ENCODE results near the gene TEX14.
"Not testable (repeated sequence)": the region's sequence is repeated elsewhere in the genome, so short reads cannot be mapped to it uniquely, and the experiment has no call there.

The TEX14 gene

GRCh38 chr17:58658804-58659713 lies 32.8 kb downstream of the TEX14 start:
- TF ChIP-seq POLR2A (IDR thresholded peaks at IDR 0.05; ENCODE audit: low read depth, low read length) = peak; percentile 99
- FAIRE-seq = no peak

DNA sequence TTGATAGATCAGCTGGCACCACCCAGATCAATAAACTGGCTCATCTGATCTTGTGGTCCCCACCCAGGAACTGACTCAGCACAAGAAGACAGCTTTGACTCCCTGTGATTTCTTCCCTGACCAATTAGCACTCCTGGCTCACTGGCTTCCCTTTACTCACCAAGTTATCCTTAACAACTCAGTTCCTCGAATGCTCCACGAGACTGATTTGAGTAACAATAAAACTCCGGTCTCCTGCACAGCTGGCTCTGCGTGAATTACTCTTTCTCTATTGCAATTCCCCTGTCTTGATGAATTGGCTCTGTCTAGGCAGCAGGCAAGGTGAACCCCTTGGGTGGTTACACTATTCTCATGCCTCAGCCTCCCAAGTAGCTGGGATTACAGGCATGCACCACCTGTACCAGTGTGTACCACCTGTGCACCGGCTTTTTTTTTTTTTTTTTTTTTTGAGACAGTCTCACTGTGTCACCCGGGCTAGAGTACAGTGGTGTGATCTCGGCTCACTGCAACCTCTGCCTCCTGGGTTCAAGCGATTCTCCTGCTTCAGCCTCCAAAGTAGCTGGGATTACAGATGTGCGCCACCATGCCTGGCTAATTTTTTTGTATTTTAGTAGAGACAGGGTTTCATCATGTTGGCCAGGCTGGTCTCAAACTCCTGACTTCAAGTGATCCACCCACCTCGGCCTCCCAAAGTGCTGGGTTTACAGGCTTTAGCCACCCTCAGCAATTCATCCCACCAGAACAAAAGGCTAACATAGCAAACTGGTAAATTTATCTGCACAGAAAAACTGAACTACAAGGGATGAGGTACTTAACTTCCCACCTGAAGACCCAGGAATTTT lies 33.7 kb downstream of the TEX14 start:
- not testable (repeated sequence) for FAIRE-seq; DNase-seq (ENCODE audit: insufficient read length, low spot score)

More at GRCh38 chr17:58658804-58659713, 32.8 kb downstream of the TEX14 start:
- peak; percentile 73 for DNase-seq (ENCODE audit: insufficient read length, low spot score)

- DNase-seq (ENCODE audit: insufficient read length, low spot score) (no peak), FAIRE-seq (no peak)
- TF ChIP-seq POLR2A (IDR thresholded peaks at IDR 0.05; ENCODE audit: low read depth, low read length) = no peak
Measured at GRCh38 chr17:58648236-58648635, 43.6 kb downstream of the TEX14 start.

DNA sequence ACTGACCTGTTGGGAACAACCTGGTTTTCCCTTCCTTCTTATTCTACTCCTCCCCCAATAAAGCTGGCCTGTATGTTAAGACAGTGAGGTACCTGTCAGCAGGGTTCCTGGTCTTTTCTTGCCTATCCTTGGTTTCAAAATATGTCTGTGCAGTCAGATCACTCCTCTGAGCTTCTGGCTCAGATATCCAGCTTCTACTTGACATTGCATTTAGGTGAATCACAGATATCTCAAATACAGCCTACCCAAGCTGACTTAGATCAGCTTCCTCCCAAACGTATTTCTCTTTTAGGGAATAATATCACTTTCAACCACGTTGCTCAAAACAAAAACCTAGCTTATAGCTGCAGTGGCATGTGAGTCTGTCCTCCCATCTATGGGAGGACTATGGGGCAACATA lies 48.7 kb downstream of the TEX14 start:
- DNase-seq (ENCODE audit: insufficient read length, low spot score) (peak; percentile 76), FAIRE-seq (peak; percentile 89)
- no peak for TF ChIP-seq POLR2A (IDR thresholded peaks at IDR 0.05; ENCODE audit: low read depth, low read length)

DNA sequence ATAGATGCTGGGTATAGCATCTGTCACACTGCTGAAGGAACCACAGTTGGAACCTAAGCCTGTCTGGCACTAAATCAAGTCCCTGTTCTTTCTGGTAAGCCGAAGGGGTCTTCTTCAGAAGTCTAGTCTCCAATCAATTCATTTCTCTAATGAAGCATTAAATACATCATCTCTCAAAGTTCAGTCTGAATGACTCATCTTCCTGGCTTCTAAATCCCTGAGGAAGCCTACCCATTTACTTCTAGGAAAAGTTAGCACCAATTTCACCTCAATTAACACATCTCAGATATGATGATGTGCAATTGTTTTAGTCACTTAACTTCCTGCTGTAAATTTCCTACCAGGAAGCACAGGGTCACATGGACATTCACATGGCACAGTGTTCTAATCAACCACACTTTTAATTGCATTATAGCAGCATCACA lies 49.9 kb downstream of the TEX14 start:
- TF ChIP-seq POLR2A (IDR thresholded peaks at IDR 0.05; ENCODE audit: low read depth, low read length) = no peak
- DNase-seq (ENCODE audit: insufficient read length, low spot score) = no peak
- no peak for FAIRE-seq

GRCh38 chr17:58640202-58640601 lies 51.6 kb downstream of the TEX14 start:
- TF ChIP-seq POLR2A (IDR thresholded peaks at IDR 0.05; ENCODE audit: low read depth, low read length) = no peak
- DNase-seq (ENCODE audit: insufficient read length, low spot score) = no peak
- FAIRE-seq = no peak

- DNase-seq (ENCODE audit: insufficient read length, low spot score) (no peak), FAIRE-seq (no peak)
- no peak for TF ChIP-seq POLR2A (IDR thresholded peaks at IDR 0.05; ENCODE audit: low read depth, low read length)
Measured at GRCh38 chr17:58639681-58640080, 52.2 kb downstream of the TEX14 start.

DNA sequence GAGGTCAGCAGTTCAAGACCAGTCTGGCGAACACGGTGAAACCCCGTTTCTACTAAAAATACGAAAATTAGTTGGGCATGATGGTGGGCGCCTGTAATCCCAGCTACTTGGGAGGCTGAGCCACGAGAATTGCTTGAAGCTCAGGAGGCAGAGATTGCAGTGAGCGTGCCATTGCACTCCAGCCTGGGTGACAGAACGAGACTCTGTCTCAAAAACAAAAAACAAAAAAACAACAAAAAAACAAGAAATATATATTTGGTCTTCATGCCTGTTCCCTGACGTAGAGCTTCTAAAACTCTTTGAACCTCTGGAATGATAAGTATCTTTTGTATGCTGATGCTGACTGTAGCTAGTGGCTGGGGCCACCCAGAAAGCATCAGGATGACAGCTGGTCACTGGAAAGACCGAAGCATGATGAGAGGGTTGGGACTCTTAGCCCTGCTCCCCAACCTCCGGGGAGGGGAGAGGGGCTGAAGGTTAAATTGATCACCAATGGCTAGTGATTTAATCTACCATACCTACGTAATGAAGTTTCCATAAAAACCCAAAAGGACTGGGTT lies 54.8 kb downstream of the TEX14 start:
- FAIRE-seq = no peak
- no peak for TF ChIP-seq POLR2A (IDR thresholded peaks at IDR 0.05; ENCODE audit: low read depth, low read length)

DNA sequence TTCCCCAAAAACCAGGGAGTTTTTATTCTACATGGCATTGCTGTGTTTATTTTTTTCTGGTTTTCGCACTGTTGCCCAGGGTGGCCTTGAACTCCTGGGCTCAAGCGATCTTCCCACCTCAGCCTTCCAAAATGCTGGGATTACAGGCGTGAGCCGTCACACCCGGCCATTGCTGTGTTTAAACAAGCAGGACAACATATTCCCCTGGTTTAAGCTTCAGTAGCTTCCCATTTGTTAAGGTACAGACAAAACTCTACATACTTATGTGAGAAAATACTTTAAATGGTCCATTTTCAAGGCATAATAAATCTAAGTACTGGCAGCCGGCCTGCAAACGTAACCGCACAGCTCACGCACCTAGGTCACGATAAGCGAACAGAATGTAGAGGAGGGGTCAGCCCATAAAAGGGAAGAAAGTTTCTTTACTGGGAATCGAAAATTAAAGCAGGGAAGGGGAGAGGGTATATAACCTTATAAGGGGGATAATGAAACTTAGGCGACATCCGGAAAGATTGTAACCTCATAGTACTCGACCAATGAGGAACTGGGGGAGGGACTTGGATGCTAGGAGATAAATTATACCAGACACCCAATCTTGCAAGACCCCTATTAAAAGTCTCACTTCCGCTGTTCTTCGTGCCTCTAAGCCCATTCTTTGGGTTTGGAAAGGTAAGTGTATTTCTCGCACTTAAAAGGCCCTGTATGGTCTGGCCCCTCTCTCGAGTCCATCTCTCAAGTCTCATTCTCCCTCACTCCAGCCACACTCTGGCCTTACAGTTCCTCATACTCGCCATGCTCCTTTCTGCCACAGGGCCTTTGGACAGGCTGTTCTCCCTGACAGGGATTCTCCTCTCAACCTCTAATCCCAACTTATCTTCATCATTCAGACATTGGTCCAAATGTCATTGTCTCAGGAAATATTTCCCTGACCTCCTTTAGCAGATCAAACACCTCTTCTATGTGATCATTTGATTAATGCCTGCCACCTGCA lies 59.2 kb downstream of the TEX14 start:
- FAIRE-seq = no peak
- TF ChIP-seq POLR2A (IDR thresholded peaks at IDR 0.05; ENCODE audit: low read depth, low read length) = no peak

More for the DNA sequence above, 54.8 kb downstream of the TEX14 start:
- DNase-seq (ENCODE audit: insufficient read length, low spot score) = no peak

DNA sequence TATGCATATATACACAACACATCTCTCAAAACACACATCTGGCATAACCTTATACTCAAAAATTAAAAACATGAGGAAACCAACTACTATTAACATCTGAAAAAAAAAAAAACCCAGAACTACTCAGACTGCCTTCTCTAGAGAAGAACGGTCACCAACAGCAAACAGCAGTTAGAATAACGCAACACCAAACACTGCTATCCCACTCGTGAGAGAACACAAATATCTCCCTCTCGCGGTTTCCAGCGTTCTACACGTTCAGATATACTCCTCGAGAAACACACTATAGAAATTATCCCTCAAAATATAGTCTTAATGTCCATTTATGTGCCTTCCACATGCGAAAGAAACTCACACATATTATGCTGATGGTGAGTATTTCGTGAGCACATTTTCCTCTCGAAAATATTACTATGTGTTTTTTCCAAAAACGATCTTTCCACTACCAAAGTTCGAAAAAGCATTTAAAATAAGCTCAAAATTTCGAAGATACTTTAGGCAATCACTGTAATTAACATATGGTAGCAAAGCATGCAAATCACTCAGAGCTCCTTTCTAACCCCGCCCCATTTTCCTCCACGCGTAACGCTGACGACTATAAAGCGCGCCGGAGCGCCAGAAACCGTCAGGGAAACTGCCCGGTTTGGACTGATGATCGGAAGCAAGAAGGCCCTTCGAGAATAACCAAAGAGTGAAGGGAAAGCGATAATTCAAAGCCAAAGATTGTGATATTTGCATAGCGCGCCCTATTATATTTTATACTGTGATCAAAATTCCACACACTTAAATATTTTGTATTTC lies 60.1 kb downstream of the TEX14 start:
- peak; percentile 89 for FAIRE-seq
- TF ChIP-seq POLR2A (IDR thresholded peaks at IDR 0.05; ENCODE audit: low read depth, low read length) = peak; percentile 98
- DNase-seq (ENCODE audit: insufficient read length, low spot score) = peak; percentile 74

More for the DNA sequence above, 59.2 kb downstream of the TEX14 start:
- DNase-seq (ENCODE audit: insufficient read length, low spot score) = no peak

GRCh38 chr17:58630883-58631522 lies 60.8 kb downstream of the TEX14 start:
- FAIRE-seq (no peak), DNase-seq (ENCODE audit: insufficient read length, low spot score) (no peak)
- no peak for TF ChIP-seq POLR2A (IDR thresholded peaks at IDR 0.05; ENCODE audit: low read depth, low read length)

DNA sequence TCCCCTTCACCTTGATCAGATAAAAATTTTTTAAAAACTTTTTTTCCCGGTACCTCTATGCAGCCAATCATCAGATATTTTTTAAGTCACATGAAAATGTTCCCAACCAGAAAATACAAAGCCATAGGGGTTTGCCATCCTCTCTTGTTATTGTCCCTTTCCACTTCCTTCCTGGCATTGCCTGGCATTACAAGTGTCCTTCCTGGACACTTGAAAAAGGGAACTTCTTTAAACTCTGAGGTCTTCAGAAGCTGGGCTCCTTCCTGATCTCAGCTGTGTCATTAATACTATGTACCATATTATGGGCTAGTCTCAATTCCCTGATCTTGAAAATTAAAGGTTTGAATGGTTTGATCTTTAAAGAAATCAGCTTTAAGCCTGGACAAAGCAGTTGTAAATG lies 64.9 kb downstream of the TEX14 start:
- no peak for DNase-seq (ENCODE audit: insufficient read length, low spot score)
- no peak for FAIRE-seq
- no peak for TF ChIP-seq POLR2A (IDR thresholded peaks at IDR 0.05; ENCODE audit: low read depth, low read length)
